WTC11 (cell line): Measurements from ENCODE around the gene MIEF1. TPM values are rescaled to one million over a fixed set of nuclear protein-coding genes. Genes with fewer than 3 reads are reported as not detected.
A peak's percentile ranks its signal among the peaks of the same experiment; 100 is the strongest.

Source experiments
- CREB1 ChIP-seq: sonication (generic); formaldehyde crosslinking; IDR thresholded peaks from 2 replicates; pipeline ENCODE4 v1.8.0; 2023; ENCODE audit warnings: mild to moderate bottlenecking, missing genetic modification reagents
- EMX1 ChIP-seq: fragments of 250-450 bp; sonication (Bioruptor Pico); IDR thresholded peaks from 2 replicates; pipeline ENCODE4 v1.8.0; 2021; ENCODE audit warnings: mild to moderate bottlenecking
- ESRRA ChIP-seq: sonication (generic); formaldehyde crosslinking; IDR thresholded peaks from 2 replicates; pipeline ENCODE4 v1.8.1; 2022; ENCODE audit warnings: mild to moderate bottlenecking, missing genetic modification reagents, borderline replicate concordance
- FOXK1 ChIP-seq: sonication (generic); formaldehyde crosslinking; IDR thresholded peaks from 2 replicates; pipeline ENCODE4 v1.8.0; 2022; ENCODE audit warnings: mild to moderate bottlenecking, moderate library complexity, missing genetic modification reagents
- FOXP1 ChIP-seq: sonication (generic); formaldehyde crosslinking; IDR thresholded peaks from 2 replicates; pipeline ENCODE4 v1.8.0; 2022; ENCODE audit warnings: missing genetic modification reagents, mild to moderate bottlenecking, moderate library complexity, borderline replicate concordance
- GRHL2 ChIP-seq: fragments of 250-450 bp; sonication (Bioruptor Pico); IDR thresholded peaks from 2 replicates; pipeline ENCODE4 v1.8.0; 2022; ENCODE audit warnings: mild to moderate bottlenecking, moderate library complexity; ENCODE audit not compliant: insufficient replicate concordance, severe bottlenecking
- HMGA2 ChIP-seq: fragments of 250-450 bp; sonication (Bioruptor Pico); IDR thresholded peaks from 2 replicates; pipeline ENCODE4 v1.4.0; 2021; ENCODE audit warnings: mild to moderate bottlenecking, moderate library complexity
- JAZF1 ChIP-seq: fragments of 250-450 bp; sonication (Bioruptor Pico); IDR thresholded peaks from 2 replicates; pipeline ENCODE4 v1.9.0; 2021; ENCODE audit warnings: moderate library complexity, mild to moderate bottlenecking, inconsistent platforms
- JUN ChIP-seq: sonication (generic); formaldehyde crosslinking; IDR thresholded peaks from 2 replicates; pipeline ENCODE4 v1.8.0; 2023; ENCODE audit warnings: mild to moderate bottlenecking, missing genetic modification reagents
- MXD4 ChIP-seq: fragments of 250-450 bp; sonication (Bioruptor Pico); IDR thresholded peaks from 2 replicates; pipeline ENCODE4 v1.8.0; 2021; ENCODE audit warnings: mild to moderate bottlenecking, moderate library complexity, borderline replicate concordance
- NFATC4 ChIP-seq: fragments of 250-450 bp; sonication (Bioruptor Pico); IDR thresholded peaks from 2 replicates; pipeline ENCODE4 v1.9.0; 2021; ENCODE audit warnings: mild to moderate bottlenecking
- NR1H2 ChIP-seq: sonication (generic); formaldehyde crosslinking; IDR thresholded peaks from 2 replicates; pipeline ENCODE4 v1.9.0; 2021; ENCODE audit warnings: mild to moderate bottlenecking, moderate library complexity, missing genetic modification reagents
- PRRX2 ChIP-seq: fragments of 250-450 bp; sonication (Bioruptor Pico); IDR thresholded peaks from 2 replicates; pipeline ENCODE4 v1.8.0; 2021; ENCODE audit warnings: mild to moderate bottlenecking
- RELA ChIP-seq: sonication (generic); formaldehyde crosslinking; IDR thresholded peaks from 2 replicates; pipeline ENCODE4 v1.8.1; 2022; ENCODE audit warnings: missing genetic modification reagents, mild to moderate bottlenecking, borderline replicate concordance
- RORB ChIP-seq: fragments of 250-450 bp; sonication (Bioruptor Pico); IDR thresholded peaks from 2 replicates; pipeline ENCODE4 v1.9.0; 2021; ENCODE audit warnings: mild to moderate bottlenecking
- SMAD4 ChIP-seq: sonication (generic); formaldehyde crosslinking; IDR thresholded peaks from 2 replicates; pipeline ENCODE4 v1.8.0; 2022; ENCODE audit warnings: mild to moderate bottlenecking, missing genetic modification reagents
- TCF7 ChIP-seq: sonication (generic); formaldehyde crosslinking; IDR thresholded peaks from 2 replicates; pipeline ENCODE4 v1.8.0; 2022; ENCODE audit warnings: mild to moderate bottlenecking, low read depth, missing genetic modification reagents, moderate library complexity
- TEAD4 ChIP-seq: sonication (generic); formaldehyde crosslinking; IDR thresholded peaks from 2 replicates; pipeline ENCODE4 v1.8.0; 2022; ENCODE audit warnings: mild to moderate bottlenecking, missing genetic modification reagents
- ZNF121 ChIP-seq: sonication (generic); formaldehyde crosslinking; IDR thresholded peaks from 2 replicates; pipeline ENCODE4 v1.8.0; 2023; ENCODE audit warnings: missing genetic modification reagents
- ZNF138 ChIP-seq: sonication (generic); formaldehyde crosslinking; conservative IDR thresholded peaks from 2 replicates; pipeline ENCODE4 v1.8.1; 2022; ENCODE audit warnings: mild to moderate bottlenecking, moderate library complexity, missing genetic modification reagents
- ZNF219 ChIP-seq: sonication (generic); formaldehyde crosslinking; IDR thresholded peaks from 2 replicates; pipeline ENCODE4 v1.8.0; 2023; ENCODE audit warnings: missing genetic modification reagents, mild to moderate bottlenecking, borderline replicate concordance
- ZNF396 ChIP-seq: fragments of 250-450 bp; sonication (Bioruptor Pico); IDR thresholded peaks from 2 replicates; pipeline ENCODE4 v1.8.0; 2021; ENCODE audit warnings: mild to moderate bottlenecking, moderate library complexity, borderline replicate concordance
- total RNA-seq: library from RNA; stranded (reverse); gene quantifications from 3 replicates; pipeline ENCODE4 v1.2.3, GENCODE V29; 2021
- TF ChIP-seq, protein P1 (sequence below): sonication (generic); formaldehyde crosslinking; IDR thresholded peaks from 2 replicates; pipeline ENCODE4 v1.8.1; 2022; ENCODE audit warnings: low read depth, missing genetic modification reagents, borderline replicate concordance
- TF ChIP-seq, protein P2 (sequence below): sonication (generic); formaldehyde crosslinking; conservative IDR thresholded peaks from 2 replicates; pipeline ENCODE4 v1.8.1; 2022; ENCODE audit warnings: mild to moderate bottlenecking, missing genetic modification reagents
- TF ChIP-seq, protein P3 (sequence below): sonication (generic); formaldehyde crosslinking; IDR thresholded peaks from 2 replicates; pipeline ENCODE4 v1.8.0; 2022; ENCODE audit warnings: mild to moderate bottlenecking, missing genetic modification reagents
- TF ChIP-seq, protein P4 (sequence below): sonication (generic); formaldehyde crosslinking; IDR thresholded peaks from 2 replicates; pipeline ENCODE4 v1.8.0; 2022; ENCODE audit warnings: mild to moderate bottlenecking, missing genetic modification reagents
- TF ChIP-seq, protein P5 (sequence below): fragments of 200-600 bp; IDR thresholded peaks from 2 replicates; pipeline ENCODE4 v1.8.0; 2022; ENCODE audit warnings: antibody characterized with exemption
- TF ChIP-seq, protein P6 (sequence below): sonication (generic); formaldehyde crosslinking; IDR thresholded peaks from 2 replicates; pipeline ENCODE4 v1.8.0; 2023; ENCODE audit warnings: missing genetic modification reagents
- TF ChIP-seq, protein P7 (sequence below): sonication (generic); formaldehyde crosslinking; IDR thresholded peaks from 2 replicates; pipeline ENCODE4 v1.8.0; 2022; ENCODE audit warnings: mild to moderate bottlenecking, missing genetic modification reagents

The MIEF1 gene
- total RNA-seq, 1 experiment from 2014 or later: 38.7 TPM

DNA sequence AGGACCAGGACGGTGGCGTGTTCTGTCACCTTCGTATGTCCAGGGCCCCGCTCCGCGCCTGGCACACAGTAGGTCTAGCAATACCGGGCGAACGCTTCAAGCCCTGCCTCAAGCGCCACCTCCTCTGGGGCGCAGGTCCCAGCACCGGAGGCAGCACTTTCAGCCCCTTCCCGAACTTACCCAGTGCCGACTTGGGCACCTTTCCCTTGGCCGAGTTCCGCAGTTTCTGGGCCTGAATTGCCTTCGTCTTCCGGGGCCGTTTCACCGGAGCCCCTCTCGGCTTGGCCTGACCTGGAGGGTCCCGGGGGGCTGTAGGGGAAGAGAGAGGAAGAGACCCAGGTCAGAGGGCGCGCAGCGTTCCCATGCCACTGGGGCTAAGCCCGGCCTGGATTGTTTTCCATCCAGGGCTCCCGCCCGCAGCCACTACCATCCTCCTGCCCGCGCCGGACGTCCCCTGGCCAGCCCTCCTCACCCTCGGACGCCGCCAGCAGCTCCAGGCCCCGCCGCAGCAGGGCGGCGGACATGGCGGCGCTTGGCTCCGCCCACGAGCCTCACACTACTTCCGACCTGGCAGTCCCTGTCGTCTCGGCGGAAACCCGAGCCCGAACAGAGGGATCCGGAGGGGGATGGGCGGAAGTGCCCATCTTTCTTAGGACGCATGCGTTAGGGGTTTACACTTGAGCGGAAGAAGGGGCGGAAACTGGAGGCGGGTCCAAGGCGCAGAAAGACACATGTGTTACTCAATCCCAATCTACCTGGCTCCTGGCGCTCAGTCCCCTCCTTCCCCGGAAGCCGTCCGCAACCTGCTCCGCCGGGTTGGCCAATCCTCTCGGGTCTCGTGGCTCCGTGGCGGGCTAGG is 30.4 kb downstream of the MIEF1 start, which contains the start of gene RPS19BP1 (continued):
- TF ChIP-seq, protein P1, sequence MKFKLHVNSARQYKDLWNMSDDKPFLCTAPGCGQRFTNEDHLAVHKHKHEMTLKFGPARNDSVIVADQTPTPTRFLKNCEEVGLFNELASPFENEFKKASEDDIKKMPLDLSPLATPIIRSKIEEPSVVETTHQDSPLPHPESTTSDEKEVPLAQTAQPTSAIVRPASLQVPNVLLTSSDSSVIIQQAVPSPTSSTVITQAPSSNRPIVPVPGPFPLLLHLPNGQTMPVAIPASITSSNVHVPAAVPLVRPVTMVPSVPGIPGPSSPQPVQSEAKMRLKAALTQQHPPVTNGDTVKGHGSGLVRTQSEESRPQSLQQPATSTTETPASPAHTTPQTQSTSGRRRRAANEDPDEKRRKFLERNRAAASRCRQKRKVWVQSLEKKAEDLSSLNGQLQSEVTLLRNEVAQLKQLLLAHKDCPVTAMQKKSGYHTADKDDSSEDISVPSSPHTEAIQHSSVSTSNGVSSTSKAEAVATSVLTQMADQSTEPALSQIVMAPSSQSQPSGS (CRISPR knock-in tag): no peak
- no peak; the same call in 1 of the 2 replicates for TF ChIP-seq ESRRA (CRISPR knock-in tag)
- TF ChIP-seq TEAD4 (CRISPR knock-in tag): no peak
- TF ChIP-seq EMX1 (CRISPR knock-in tag): no peak
- TF ChIP-seq RELA (CRISPR knock-in tag): no peak
- TF ChIP-seq SMAD4 (CRISPR knock-in tag): no peak
- no peak for TF ChIP-seq TCF7 (CRISPR knock-in tag)
- TF ChIP-seq, protein P2, sequence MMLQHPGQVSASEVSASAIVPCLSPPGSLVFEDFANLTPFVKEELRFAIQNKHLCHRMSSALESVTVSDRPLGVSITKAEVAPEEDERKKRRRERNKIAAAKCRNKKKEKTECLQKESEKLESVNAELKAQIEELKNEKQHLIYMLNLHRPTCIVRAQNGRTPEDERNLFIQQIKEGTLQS (CRISPR knock-in tag): no peak
- no peak for TF ChIP-seq JUN (CRISPR knock-in tag)
- TF ChIP-seq ZNF219 (CRISPR knock-in tag): 0 out of 2 replicates have a peak, but pooled peaks have one; percentile 57
- peak; percentile 86 for TF ChIP-seq FOXK1 (CRISPR knock-in tag)
- TF ChIP-seq, protein P3, sequence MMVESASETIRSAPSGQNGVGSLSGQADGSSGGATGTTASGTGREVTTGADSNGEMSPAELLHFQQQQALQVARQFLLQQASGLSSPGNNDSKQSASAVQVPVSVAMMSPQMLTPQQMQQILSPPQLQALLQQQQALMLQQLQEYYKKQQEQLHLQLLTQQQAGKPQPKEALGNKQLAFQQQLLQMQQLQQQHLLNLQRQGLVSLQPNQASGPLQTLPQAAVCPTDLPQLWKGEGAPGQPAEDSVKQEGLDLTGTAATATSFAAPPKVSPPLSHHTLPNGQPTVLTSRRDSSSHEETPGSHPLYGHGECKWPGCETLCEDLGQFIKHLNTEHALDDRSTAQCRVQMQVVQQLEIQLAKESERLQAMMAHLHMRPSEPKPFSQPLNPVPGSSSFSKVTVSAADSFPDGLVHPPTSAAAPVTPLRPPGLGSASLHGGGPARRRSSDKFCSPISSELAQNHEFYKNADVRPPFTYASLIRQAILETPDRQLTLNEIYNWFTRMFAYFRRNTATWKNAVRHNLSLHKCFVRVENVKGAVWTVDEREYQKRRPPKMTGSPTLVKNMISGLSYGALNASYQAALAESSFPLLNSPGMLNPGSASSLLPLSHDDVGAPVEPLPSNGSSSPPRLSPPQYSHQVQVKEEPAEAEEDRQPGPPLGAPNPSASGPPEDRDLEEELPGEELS (CRISPR knock-in tag): peak; percentile 80; the same call in 1 of the 2 replicates
- no peak for TF ChIP-seq HMGA2
- no peak for TF ChIP-seq RORB
- TF ChIP-seq FOXP1 (CRISPR knock-in tag): peak; percentile 93
- TF ChIP-seq ZNF121 (CRISPR knock-in tag): no peak
- TF ChIP-seq ZNF396 (CRISPR knock-in tag): no peak
- TF ChIP-seq, protein P4, sequence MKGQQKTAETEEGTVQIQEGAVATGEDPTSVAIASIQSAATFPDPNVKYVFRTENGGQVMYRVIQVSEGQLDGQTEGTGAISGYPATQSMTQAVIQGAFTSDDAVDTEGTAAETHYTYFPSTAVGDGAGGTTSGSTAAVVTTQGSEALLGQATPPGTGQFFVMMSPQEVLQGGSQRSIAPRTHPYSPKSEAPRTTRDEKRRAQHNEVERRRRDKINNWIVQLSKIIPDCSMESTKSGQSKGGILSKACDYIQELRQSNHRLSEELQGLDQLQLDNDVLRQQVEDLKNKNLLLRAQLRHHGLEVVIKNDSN (CRISPR knock-in tag): peak; percentile 13; the same call in 1 of the 2 replicates
- TF ChIP-seq, protein P5, sequence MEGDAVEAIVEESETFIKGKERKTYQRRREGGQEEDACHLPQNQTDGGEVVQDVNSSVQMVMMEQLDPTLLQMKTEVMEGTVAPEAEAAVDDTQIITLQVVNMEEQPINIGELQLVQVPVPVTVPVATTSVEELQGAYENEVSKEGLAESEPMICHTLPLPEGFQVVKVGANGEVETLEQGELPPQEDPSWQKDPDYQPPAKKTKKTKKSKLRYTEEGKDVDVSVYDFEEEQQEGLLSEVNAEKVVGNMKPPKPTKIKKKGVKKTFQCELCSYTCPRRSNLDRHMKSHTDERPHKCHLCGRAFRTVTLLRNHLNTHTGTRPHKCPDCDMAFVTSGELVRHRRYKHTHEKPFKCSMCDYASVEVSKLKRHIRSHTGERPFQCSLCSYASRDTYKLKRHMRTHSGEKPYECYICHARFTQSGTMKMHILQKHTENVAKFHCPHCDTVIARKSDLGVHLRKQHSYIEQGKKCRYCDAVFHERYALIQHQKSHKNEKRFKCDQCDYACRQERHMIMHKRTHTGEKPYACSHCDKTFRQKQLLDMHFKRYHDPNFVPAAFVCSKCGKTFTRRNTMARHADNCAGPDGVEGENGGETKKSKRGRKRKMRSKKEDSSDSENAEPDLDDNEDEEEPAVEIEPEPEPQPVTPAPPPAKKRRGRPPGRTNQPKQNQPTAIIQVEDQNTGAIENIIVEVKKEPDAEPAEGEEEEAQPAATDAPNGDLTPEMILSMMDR: no peak
- TF ChIP-seq JAZF1: no peak
- TF ChIP-seq PRRX2 (CRISPR knock-in tag): peak; percentile 57; the same call in 1 of the 2 replicates
- TF ChIP-seq CREB1: 0 out of 2 replicates have a peak, but pooled peaks have one; percentile 70
- TF ChIP-seq NR1H2 (CRISPR knock-in tag): no peak
- no peak for TF ChIP-seq GRHL2 (CRISPR knock-in tag)
- TF ChIP-seq ZNF138 (CRISPR knock-in tag): 0 out of 2 replicates have a peak, but pooled peaks have one; percentile 53
- TF ChIP-seq, protein P6, sequence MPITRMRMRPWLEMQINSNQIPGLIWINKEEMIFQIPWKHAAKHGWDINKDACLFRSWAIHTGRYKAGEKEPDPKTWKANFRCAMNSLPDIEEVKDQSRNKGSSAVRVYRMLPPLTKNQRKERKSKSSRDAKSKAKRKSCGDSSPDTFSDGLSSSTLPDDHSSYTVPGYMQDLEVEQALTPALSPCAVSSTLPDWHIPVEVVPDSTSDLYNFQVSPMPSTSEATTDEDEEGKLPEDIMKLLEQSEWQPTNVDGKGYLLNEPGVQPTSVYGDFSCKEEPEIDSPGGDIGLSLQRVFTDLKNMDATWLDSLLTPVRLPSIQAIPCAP (CRISPR knock-in tag): peak; percentile 30; the same call in 1 of the 2 replicates
- no peak for TF ChIP-seq MXD4 (CRISPR knock-in tag)
- TF ChIP-seq NFATC4: no peak
- TF ChIP-seq, protein P7, sequence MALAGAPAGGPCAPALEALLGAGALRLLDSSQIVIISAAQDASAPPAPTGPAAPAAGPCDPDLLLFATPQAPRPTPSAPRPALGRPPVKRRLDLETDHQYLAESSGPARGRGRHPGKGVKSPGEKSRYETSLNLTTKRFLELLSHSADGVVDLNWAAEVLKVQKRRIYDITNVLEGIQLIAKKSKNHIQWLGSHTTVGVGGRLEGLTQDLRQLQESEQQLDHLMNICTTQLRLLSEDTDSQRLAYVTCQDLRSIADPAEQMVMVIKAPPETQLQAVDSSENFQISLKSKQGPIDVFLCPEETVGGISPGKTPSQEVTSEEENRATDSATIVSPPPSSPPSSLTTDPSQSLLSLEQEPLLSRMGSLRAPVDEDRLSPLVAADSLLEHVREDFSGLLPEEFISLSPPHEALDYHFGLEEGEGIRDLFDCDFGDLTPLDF (CRISPR knock-in tag): no peak
